Stomach (tissue), 4 donors: ENCODE measurements around the gene FDXR.

Experiments used
- POLR2A ChIP-seq, 4 donors: fragments of 450-650 bp; IDR thresholded peaks; one replicate each; pipeline ENCODE4 v1.6.1; 2016; ENCODE audit warnings: antibody characterized with exemption in 4 of 4, control low read depth in 2 of 4, mild to moderate bottlenecking in 1 of 4, moderate library complexity in 1 of 4
- TF ChIP-seq, protein P1 (sequence below), 7 experiments: fragments of 450-650 bp in 4 of 7; fragments of 200-600 bp in 3 of 7; sonication (generic) in 3 of 7; IDR thresholded peaks; one replicate each; pipeline ENCODE4 v1.5.1; 2016 to 2019; ENCODE audit warnings: antibody characterized with exemption in 7 of 7, control low read depth in 2 of 7, mild to moderate bottlenecking in 1 of 7

- no peak for TF ChIP-seq POLR2A (IDR thresholded peaks at IDR 0.05)
- TF ChIP-seq, protein P1, sequence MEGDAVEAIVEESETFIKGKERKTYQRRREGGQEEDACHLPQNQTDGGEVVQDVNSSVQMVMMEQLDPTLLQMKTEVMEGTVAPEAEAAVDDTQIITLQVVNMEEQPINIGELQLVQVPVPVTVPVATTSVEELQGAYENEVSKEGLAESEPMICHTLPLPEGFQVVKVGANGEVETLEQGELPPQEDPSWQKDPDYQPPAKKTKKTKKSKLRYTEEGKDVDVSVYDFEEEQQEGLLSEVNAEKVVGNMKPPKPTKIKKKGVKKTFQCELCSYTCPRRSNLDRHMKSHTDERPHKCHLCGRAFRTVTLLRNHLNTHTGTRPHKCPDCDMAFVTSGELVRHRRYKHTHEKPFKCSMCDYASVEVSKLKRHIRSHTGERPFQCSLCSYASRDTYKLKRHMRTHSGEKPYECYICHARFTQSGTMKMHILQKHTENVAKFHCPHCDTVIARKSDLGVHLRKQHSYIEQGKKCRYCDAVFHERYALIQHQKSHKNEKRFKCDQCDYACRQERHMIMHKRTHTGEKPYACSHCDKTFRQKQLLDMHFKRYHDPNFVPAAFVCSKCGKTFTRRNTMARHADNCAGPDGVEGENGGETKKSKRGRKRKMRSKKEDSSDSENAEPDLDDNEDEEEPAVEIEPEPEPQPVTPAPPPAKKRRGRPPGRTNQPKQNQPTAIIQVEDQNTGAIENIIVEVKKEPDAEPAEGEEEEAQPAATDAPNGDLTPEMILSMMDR (IDR thresholded peaks at IDR 0.05): no peak
These were observed 29.5 kb downstream of the FDXR start for GRCh38 chr17:74843352-74843627.
